ENCODE data around the gene LGR5. TPM values are rescaled to one million over a fixed set of nuclear protein-coding genes. Genes with fewer than 3 reads are reported as not detected.

LGR5 gene
- total RNA-seq, 1 experiment from 2014 or later = not detected

- CTCF ChIA-PET = no interaction called here
- intact Hi-C loops (cut with micrococcal nuclease) = no loop called here
- no TSS peak for BruUV-seq (replicated peaks)
Measured at GRCh38 chr12:71536939-71537622, 97.5 kb downstream of the LGR5 start.

GRCh38 chr12:71538807-71539206 is 99.2 kb downstream of the LGR5 start:
- intact Hi-C loops (cut with micrococcal nuclease) = no loop called here
- Histone ChIP-seq H3K27ac (ENCODE audit: low read depth, low read length) (no peak overlapping the region), H3K79me2 (ENCODE audit: insufficient read depth, low read length) (no peaks in the 10 kb centered on the region), H3K9me2 (ENCODE audit: insufficient read depth) (no peaks in the 10 kb centered on the region), H4K20me1 (ENCODE audit: insufficient read depth) (no peaks in the 10 kb centered on the region), H2AFZ (ENCODE audit: low read depth, low read length, poor library complexity, severe bottlenecking) (no peak overlapping the region), H3K9ac (ENCODE audit: low read length) (no peak overlapping the region), H3K9me3 (ENCODE audit: control insufficient read depth in 1 of 2, insufficient read depth in 1 of 2, low read depth in 1 of 2, low read length in 2 of 2) (no peaks in the 10 kb centered on the region), H3K36me3 (ENCODE audit: control insufficient read depth in 1 of 2, insufficient read depth in 2 of 2, low read length in 2 of 2) (no peaks in the 10 kb centered on the region), H3K27me3 (ENCODE audit: insufficient read depth, low read length) (no peaks in the 10 kb centered on the region), H3K4me1 (ENCODE audit: control insufficient read depth in 1 of 2, insufficient read depth in 2 of 2, low read length in 2 of 2) (no peaks in the 10 kb centered on the region), H3K4me3 (replicated peaks in 1 of 2; ENCODE audit: low read depth in 1 of 2, low read length in 2 of 2) (no peak overlapping the region), H3K4me2 (ENCODE audit: low read length) (no peak overlapping the region)
- ChIA-PET CTCF (interaction anchor here (0.7 kb wide), 1 partner anchor 12 kb away, joined by 3 read pairs; no protein-coding TSS in a partner anchor), RAD21 (ENCODE audit: low non-redundant PET in 1 of 2, low total read pairs in 2 of 2, uncharacterized antibody in 2 of 2, unreplicated experiment in 2 of 2) (no interaction called here), POLR2A (no interaction called here)
- ATAC-seq (no peak), DNase-seq (ENCODE audit: low read depth, low spot score) (no peak)
- no TSS peak for BruUV-seq (replicated peaks)
- TF ChIP-seq SRF (IDR thresholded peaks at IDR 0.05; ENCODE audit: low read depth) (no peak), ZNF274 (IDR thresholded peaks at IDR 0.05; ENCODE audit: low read depth, low read length) (no peak), EGR1 (IDR thresholded peaks at IDR 0.05; ENCODE audit: low read depth) (no peak), ELF1 (IDR thresholded peaks at IDR 0.05; ENCODE audit: borderline replicate concordance, low read depth) (no peak), SIN3A (IDR thresholded peaks at IDR 0.05; ENCODE audit: low read depth) (no peak), RAD21 (IDR thresholded peaks at IDR 0.05; ENCODE audit: low read depth) (no peak), TCF7L2 (IDR thresholded peaks at IDR 0.05; ENCODE audit: borderline replicate concordance, extremely low read depth, insufficient read depth, insufficient read length) (no peak), CTCF (IDR thresholded peaks at IDR 0.05 in 2 of 3, conservative IDR thresholded peaks at IDR 0.05 in 1 of 3; ENCODE audit: borderline replicate concordance in 1 of 3, insufficient read depth in 1 of 3, low read depth in 2 of 3, low read length in 2 of 3) (no peak), CBX3 (IDR thresholded peaks at IDR 0.05; ENCODE audit: low read depth) (no peak), POLR2AphosphoS5 (IDR thresholded peaks at IDR 0.05; ENCODE audit: low read depth, low read length) (no peak), EZH2 (IDR thresholded peaks at IDR 0.05) (no peak), EZH2phosphoT487 (IDR thresholded peaks at IDR 0.05; ENCODE audit: borderline replicate concordance) (no peak), ZFX (IDR thresholded peaks at IDR 0.05) (no peak), JUND (IDR thresholded peaks at IDR 0.05) (no peak), SP1 (IDR thresholded peaks at IDR 0.05; ENCODE audit: low read depth) (no peak), POLR2A (IDR thresholded peaks at IDR 0.05; ENCODE audit: borderline replicate concordance, extremely low read depth, insufficient read depth, insufficient read length) (no peak)

More at GRCh38 chr12:71536939-71537622, 97.5 kb downstream of the LGR5 start:
- H3K27me3 ChIP-seq (ENCODE audit: insufficient read depth, low read length) = no peaks in the 10 kb centered on the region
- no peak overlapping the region for H3K4me3 ChIP-seq (replicated peaks in 1 of 2; ENCODE audit: low read depth in 1 of 2, low read length in 2 of 2)
- H3K9ac ChIP-seq (ENCODE audit: low read length) = no peak overlapping the region
- H3K27ac ChIP-seq (ENCODE audit: low read depth, low read length) = no peak overlapping the region
- no peaks in the 10 kb centered on the region for H3K79me2 ChIP-seq (ENCODE audit: insufficient read depth, low read length)
- no peak overlapping the region for H3K4me2 ChIP-seq (ENCODE audit: low read length)
- H3K4me1 ChIP-seq (ENCODE audit: control insufficient read depth in 1 of 2, insufficient read depth in 2 of 2, low read length in 2 of 2) = no peaks in the 10 kb centered on the region
- H4K20me1 ChIP-seq (ENCODE audit: insufficient read depth) = no peaks in the 10 kb centered on the region
- ChIA-PET POLR2A (no interaction called here), RAD21 (ENCODE audit: low non-redundant PET in 1 of 2, low total read pairs in 2 of 2, uncharacterized antibody in 2 of 2, unreplicated experiment in 2 of 2) (no interaction called here)
- TF ChIP-seq POLR2A (IDR thresholded peaks at IDR 0.05; ENCODE audit: borderline replicate concordance, extremely low read depth, insufficient read depth, insufficient read length) (no peak), CBX3 (IDR thresholded peaks at IDR 0.05; ENCODE audit: low read depth) (no peak), YY1 (IDR thresholded peaks at IDR 0.05; ENCODE audit: extremely low read depth, insufficient replicate concordance, low read depth, low read length) (no peak)
- no peak overlapping the region for H2AFZ ChIP-seq (ENCODE audit: low read depth, low read length, poor library complexity, severe bottlenecking)
- DNase-seq (ENCODE audit: low read depth, low spot score) (no peak), ATAC-seq (no peak)
- H3K9me3 ChIP-seq (ENCODE audit: control insufficient read depth in 1 of 2, insufficient read depth in 1 of 2, low read depth in 1 of 2, low read length in 2 of 2) = no peaks in the 10 kb centered on the region
- no peaks in the 10 kb centered on the region for H3K36me3 ChIP-seq (ENCODE audit: control insufficient read depth in 1 of 2, insufficient read depth in 2 of 2, low read length in 2 of 2)
- no peaks in the 10 kb centered on the region for H3K9me2 ChIP-seq (ENCODE audit: insufficient read depth)
